Omental fat pad (tissue), 4 donors: ENCODE data around the gene CASS4. TPM values are rescaled to one million over a fixed set of nuclear protein-coding genes. Genes with fewer than 3 reads are reported as not detected.

Experiments
- ATAC-seq: fragments of 150-250 bp; one replicate; pipeline ENCODE4 v1.9.1; 2016; ENCODE audit warnings: mild to moderate bottlenecking, moderate library complexity; ENCODE audit not compliant: low FRiP score
- DNase-seq: peaks from one replicate; pipeline ENCODE4 v3.0.0-alpha.2; 2019; ENCODE audit warnings: low spot score
- CTCF ChIP-seq, 3 donors: fragments of 450-650 bp; IDR thresholded peaks; one replicate each; pipeline ENCODE4 v1.5.1; 2016 to 2017; ENCODE audit warnings: antibody characterized with exemption in 3 of 3, mild to moderate bottlenecking in 3 of 3, moderate library complexity in 2 of 3
- total RNA-seq, 4 donors: library from RNA; depleted of rRNA; stranded (reverse); fragments of >200 nt; gene quantifications; one replicate each; pipeline ENCODE4 v1.1.0, GENCODE V29; 2016

Gene CASS4
- total RNA-seq, 4 donors from 2014 or later, result 3.5 to 10.6 (median 6.0) TPM

- DNase-seq, result no peak
- no peak for ATAC-seq
- no peak for TF ChIP-seq CTCF (IDR thresholded peaks at IDR 0.05)
These were observed 10.7 kb downstream of the CASS4 start for GRCh38 chr20:56422824-56423189.

GRCh38 chr20:56423211-56423610 lies 11.2 kb downstream of the CASS4 start:
- DNase-seq (no peak), ATAC-seq (no peak)
- TF ChIP-seq CTCF (IDR thresholded peaks at IDR 0.05), result no peak

GRCh38 chr20:56423886-56424285 lies 11.8 kb downstream of the CASS4 start:
- ATAC-seq (no peak), DNase-seq (no peak)
- no peak for TF ChIP-seq CTCF (IDR thresholded peaks at IDR 0.05)

GRCh38 chr20:56424931-56425330 lies 12.9 kb downstream of the CASS4 start:
- DNase-seq (no peak), ATAC-seq (no peak)
- TF ChIP-seq CTCF (IDR thresholded peaks at IDR 0.05), result no peak

- DNase-seq, result no peak
- TF ChIP-seq CTCF (IDR thresholded peaks at IDR 0.05), result no peak
- ATAC-seq, result no peak
These were observed 14.0 kb downstream of the CASS4 start for GRCh38 chr20:56426026-56426425.

GRCh38 chr20:56426926-56427325 lies 14.9 kb downstream of the CASS4 start:
- ATAC-seq (no peak), DNase-seq (no peak)
- no peak for TF ChIP-seq CTCF (IDR thresholded peaks at IDR 0.05)

GRCh38 chr20:56427797-56428196 lies 15.7 kb downstream of the CASS4 start:
- no peak for DNase-seq
- ATAC-seq, result no peak
- TF ChIP-seq CTCF (IDR thresholded peaks at IDR 0.05), result no peak
